Nephron (organoid): Measurements from ENCODE around the gene B3GNT2.

Experiments
- H3K27ac Mint-ChIP-seq, 3 experiments: 2 replicates each; pipeline ENCODE4 v1.8.0; 2020; ENCODE audit warnings: mixed read lengths in 3 of 3, mild to moderate bottlenecking in 2 of 3, moderate library complexity in 1 of 3
- H3K27me3 Mint-ChIP-seq: 2 replicates; pipeline ENCODE4 v1.8.0; 2021; ENCODE audit warnings: low read depth, mild to moderate bottlenecking, moderate library complexity, mixed read lengths
- H3K36me3 Mint-ChIP-seq: 2 replicates; pipeline ENCODE4 v1.8.0; 2020; ENCODE audit warnings: low read depth, mixed read lengths
- H3K4me1 Mint-ChIP-seq: 2 replicates; pipeline ENCODE4 v1.8.0; 2020; ENCODE audit warnings: mixed read lengths
- H3K4me3 Mint-ChIP-seq, 3 experiments: 2 replicates each; pipeline ENCODE4 v1.8.0; 2020; ENCODE audit warnings: mild to moderate bottlenecking in 3 of 3, mixed read lengths in 3 of 3, moderate library complexity in 2 of 3
- H3K9me3 Mint-ChIP-seq: 2 replicates; pipeline ENCODE4 v1.8.0; 2020; ENCODE audit warnings: mixed read lengths
- CTCF ChIP-seq, 3 experiments: fragments of 200-600 bp; sonication (generic); IDR thresholded peaks; one replicate each; pipeline ENCODE4 v1.5.0; 2021; ENCODE audit warnings: antibody characterized with exemption in 3 of 3; ENCODE audit not compliant: unreplicated experiment in 3 of 3

The B3GNT2 gene

GRCh38 chr2:62219407-62220159 is 23.7 kb downstream of the B3GNT2 start:
- Mint-ChIP-seq H3K9me3 (peaks cover 13% of the 10 kb centered on the region), H3K36me3 (peaks cover 34% of the 10 kb centered on the region), H3K27ac (no peak overlapping the region), H3K4me3 (no peak overlapping the region), H3K27me3 (no peaks in the 10 kb centered on the region), H3K4me1 (peaks cover 10% of the 10 kb centered on the region)
- TF ChIP-seq CTCF (IDR thresholded peaks at IDR 0.05; ENCODE audit: unreplicated experiment in 3 of 3), result no peak

- H3K27ac Mint-ChIP-seq, result no peak overlapping the region
- peaks cover 13% of the 10 kb centered on the region for H3K9me3 Mint-ChIP-seq
- H3K27me3 Mint-ChIP-seq, result no peaks in the 10 kb centered on the region
- peaks cover 44% of the 10 kb centered on the region for H3K36me3 Mint-ChIP-seq
- no peak for TF ChIP-seq CTCF (IDR thresholded peaks at IDR 0.05; ENCODE audit: unreplicated experiment in 3 of 3)
- no peaks in the 10 kb centered on the region for H3K4me1 Mint-ChIP-seq
- H3K4me3 Mint-ChIP-seq, result no peak overlapping the region
These were observed 25.2 kb downstream of the B3GNT2 start for GRCh38 chr2:62221141-62221540.

DNA sequence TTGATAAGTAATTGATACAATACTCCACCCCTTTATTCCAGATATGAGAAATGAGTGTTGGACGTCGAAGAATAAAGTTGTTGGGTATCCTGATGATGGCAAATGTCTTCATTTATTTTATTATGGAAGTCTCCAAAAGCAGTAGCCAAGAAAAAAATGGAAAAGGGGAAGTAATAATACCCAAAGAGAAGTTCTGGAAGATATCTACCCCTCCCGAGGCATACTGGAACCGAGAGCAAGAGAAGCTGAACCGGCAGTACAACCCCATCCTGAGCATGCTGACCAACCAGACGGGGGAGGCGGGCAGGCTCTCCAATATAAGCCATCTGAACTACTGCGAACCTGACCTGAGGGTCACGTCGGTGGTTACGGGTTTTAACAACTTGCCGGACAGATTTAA is 26.3 kb downstream of the B3GNT2 start:
- Mint-ChIP-seq H3K4me1 (no peaks in the 10 kb centered on the region), H3K9me3 (peaks cover 13% of the 10 kb centered on the region), H3K27me3 (no peaks in the 10 kb centered on the region), H3K36me3 (peaks cover 44% of the 10 kb centered on the region), H3K27ac (no peak overlapping the region), H3K4me3 (no peak overlapping the region)
- TF ChIP-seq CTCF (IDR thresholded peaks at IDR 0.05; ENCODE audit: unreplicated experiment in 3 of 3), result no peak

GRCh38 chr2:62222674-62223073 is 26.8 kb downstream of the B3GNT2 start:
- TF ChIP-seq CTCF (IDR thresholded peaks at IDR 0.05; ENCODE audit: unreplicated experiment in 3 of 3), result no peak
- no peaks in the 10 kb centered on the region for H3K27me3 Mint-ChIP-seq
- H3K4me1 Mint-ChIP-seq, result no peaks in the 10 kb centered on the region
- H3K36me3 Mint-ChIP-seq, result peaks cover 49% of the 10 kb centered on the region
- no peak overlapping the region for H3K4me3 Mint-ChIP-seq
- H3K9me3 Mint-ChIP-seq, result peaks cover 13% of the 10 kb centered on the region
- no peak overlapping the region for H3K27ac Mint-ChIP-seq

- no peaks in the 10 kb centered on the region for H3K27me3 Mint-ChIP-seq
- H3K36me3 Mint-ChIP-seq, result peaks cover 45% of the 10 kb centered on the region
- H3K4me3 Mint-ChIP-seq, result no peak overlapping the region
- peaks cover 9% of the 10 kb centered on the region for H3K9me3 Mint-ChIP-seq
- TF ChIP-seq CTCF (IDR thresholded peaks at IDR 0.05; ENCODE audit: unreplicated experiment in 3 of 3), result no peak
- no peaks in the 10 kb centered on the region for H3K4me1 Mint-ChIP-seq
- no peak overlapping the region for H3K27ac Mint-ChIP-seq
These were observed 29.1 kb downstream of the B3GNT2 start for GRCh38 chr2:62224976-62225375.
